DMS153 treated with DMSO at 0.1 percent for 48 hours (cell line): ENCODE measurements around the gene PRKAG2.
A peak's percentile ranks its signal among the peaks of the same experiment; 100 is the strongest.
"Not testable (repeated sequence)": the region's sequence is repeated elsewhere in the genome, so short reads cannot be mapped to it uniquely, and the experiment has no call there.

ENCODE experiments used
- DNase-seq: peaks from one replicate; lab custom pipeline; 2025; ENCODE audit not compliant: unreplicated experiment; lab: John Stamatoyannopoulos, UW

The PRKAG2 gene

GRCh38 chr7:151790830-151791620, 85.9 kb downstream of the PRKAG2 start:
- DNase-seq: no peak

GRCh38 chr7:151790095-151790829, 86.7 kb downstream of the PRKAG2 start:
- no peak for DNase-seq

- no peak for DNase-seq
Observed at GRCh38 chr7:151789380-151789947, 87.5 kb downstream of the PRKAG2 start.

GRCh38 chr7:151787348-151787747, 89.6 kb downstream of the PRKAG2 start:
- no peak for DNase-seq

GRCh38 chr7:151786936-151787335, 90.0 kb downstream of the PRKAG2 start:
- no peak for DNase-seq

- no peak for DNase-seq
Observed at GRCh38 chr7:151786241-151786640, 90.7 kb downstream of the PRKAG2 start.

- DNase-seq: no peak
Observed at GRCh38 chr7:151785681-151785965, 91.3 kb downstream of the PRKAG2 start.

GRCh38 chr7:151784853-151785680, 91.8 kb downstream of the PRKAG2 start:
- no peak for DNase-seq

- DNase-seq: no peak
Observed at GRCh38 chr7:151783958-151784575, 92.8 kb downstream of the PRKAG2 start.

- DNase-seq: peak; percentile 1
Observed at GRCh38 chr7:151782598-151783448, 94.1 kb downstream of the PRKAG2 start.

- DNase-seq: not testable (repeated sequence)
Observed at GRCh38 chr7:151782256-151782597, 94.7 kb downstream of the PRKAG2 start.

GRCh38 chr7:151781161-151781845, 95.6 kb downstream of the PRKAG2 start:
- DNase-seq: no peak

GRCh38 chr7:151780631-151781030, 96.3 kb downstream of the PRKAG2 start:
- no peak for DNase-seq

- no peak for DNase-seq
Observed at GRCh38 chr7:151779678-151780077, 97.2 kb downstream of the PRKAG2 start.

- DNase-seq: no peak
Observed at GRCh38 chr7:151779255-151779654, 97.7 kb downstream of the PRKAG2 start.

GRCh38 chr7:151777908-151778670, 98.8 kb downstream of the PRKAG2 start:
- DNase-seq: no peak

- DNase-seq: no peak
Observed at GRCh38 chr7:151777495-151777880, 99.4 kb downstream of the PRKAG2 start.

- no peak for DNase-seq
Observed at GRCh38 chr7:151776876-151777494, 99.9 kb downstream of the PRKAG2 start.
